GM19438 (cell line): ENCODE results near the gene LAMA4.

ENCODE experiments used
- ATAC-seq: cut with Tn5 transposase; IDR thresholded peaks from one replicate; pipeline ENCODE4 v1.9.1; 2021; ENCODE audit warnings: low read depth; ENCODE audit not compliant: unreplicated experiment

Gene LAMA4

GRCh38 chr6:112153926-112154607 lies 100.3 kb downstream of the LAMA4 start:
- no peak for ATAC-seq

GRCh38 chr6:112150363-112150762 lies 104.0 kb downstream of the LAMA4 start:
- ATAC-seq: no peak

GRCh38 chr6:112149719-112150263 lies 104.6 kb downstream of the LAMA4 start:
- no peak for ATAC-seq

GRCh38 chr6:112149236-112149635 lies 105.1 kb downstream of the LAMA4 start:
- ATAC-seq: no peak

- no peak for ATAC-seq
Measured at GRCh38 chr6:112148103-112148502, 106.3 kb downstream of the LAMA4 start.

GRCh38 chr6:112145080-112145573 lies 109.2 kb downstream of the LAMA4 start:
- ATAC-seq: no peak

GRCh38 chr6:112144145-112144926 lies 110.0 kb downstream of the LAMA4 start:
- no peak for ATAC-seq

- no peak for ATAC-seq
Measured at GRCh38 chr6:112141707-112142106, 112.7 kb downstream of the LAMA4 start.

- ATAC-seq: no peak
Measured at GRCh38 chr6:112139052-112139451, 115.3 kb downstream of the LAMA4 start.

- ATAC-seq: no peak
Measured at GRCh38 chr6:112130878-112131277, 123.5 kb downstream of the LAMA4 start.

GRCh38 chr6:112128208-112128607 lies 126.2 kb downstream of the LAMA4 start:
- no peak for ATAC-seq

GRCh38 chr6:112123982-112124381 lies 130.4 kb downstream of the LAMA4 start:
- no peak for ATAC-seq

- ATAC-seq: no peak
Measured at GRCh38 chr6:112122756-112123155, 131.6 kb downstream of the LAMA4 start.

GRCh38 chr6:112118034-112118433 lies 136.3 kb downstream of the LAMA4 start:
- ATAC-seq: no peak

- ATAC-seq: no peak
Measured at GRCh38 chr6:112117554-112117953, 136.8 kb downstream of the LAMA4 start.

- ATAC-seq: no peak
Measured at GRCh38 chr6:112116221-112116620, 138.1 kb downstream of the LAMA4 start.

- no peak for ATAC-seq
Measured at GRCh38 chr6:112114577-112115223, 139.7 kb downstream of the LAMA4 start.

GRCh38 chr6:112113918-112114317 lies 140.4 kb downstream of the LAMA4 start:
- ATAC-seq: no peak

- ATAC-seq: no peak
Measured at GRCh38 chr6:112113431-112113830, 140.9 kb downstream of the LAMA4 start.

- no peak for ATAC-seq
Measured at GRCh38 chr6:112109262-112109661, 145.1 kb downstream of the LAMA4 start.

GRCh38 chr6:112106562-112106961 lies 147.8 kb downstream of the LAMA4 start:
- ATAC-seq: no peak
